C4-2B (cell line): ENCODE measurements around the gene SHCBP1.

Experiments
- H3K27ac ChIP-seq: fragments of 450-650 bp; 2 replicates; pipeline ENCODE4 v1.5.1; 2017
- CTCF ChIP-seq: fragments of 450-650 bp; conservative IDR thresholded peaks from 2 replicates; pipeline ENCODE4 v1.5.1; 2017; ENCODE audit warnings: mild to moderate bottlenecking
- ZFX ChIP-seq: fragments of 450-650 bp; IDR thresholded peaks from 2 replicates; pipeline ENCODE4 v1.6.1; 2017

Gene SHCBP1

GRCh38 chr16:46606231-46606630, 14.9 kb downstream of the SHCBP1 start:
- TF ChIP-seq CTCF (no peak), ZFX (no peak)
- H3K27ac ChIP-seq, result no peak overlapping the region

GRCh38 chr16:46591257-46591656, 29.9 kb downstream of the SHCBP1 start:
- TF ChIP-seq ZFX (no peak), CTCF (no peak)

GRCh38 chr16:46586011-46586577, 35.1 kb downstream of the SHCBP1 start:
- TF ChIP-seq CTCF (no peak), ZFX (no peak)
- no peak overlapping the region for H3K27ac ChIP-seq

More at GRCh38 chr16:46591257-46591656, 29.9 kb downstream of the SHCBP1 start:
- H3K27ac ChIP-seq, result no peak overlapping the region

DNA sequence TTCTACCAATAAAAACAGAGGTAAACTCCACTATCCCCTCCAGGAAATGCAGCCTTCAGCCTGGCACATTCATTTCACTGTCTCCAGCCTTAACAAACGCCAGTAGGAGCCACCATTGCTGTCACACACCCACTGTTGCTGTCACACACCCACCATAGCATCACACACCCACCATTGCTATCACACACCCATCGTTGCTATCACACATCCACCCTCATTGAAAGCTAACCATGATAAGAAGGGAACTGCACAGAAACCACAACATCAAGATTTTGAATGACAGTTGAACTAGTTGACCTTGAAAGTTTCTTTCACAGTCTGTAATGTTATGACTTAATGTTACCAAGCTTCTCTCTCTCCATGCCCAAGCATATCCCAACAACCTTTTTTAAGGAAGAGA, 38.1 kb downstream of the SHCBP1 start:
- no peak for TF ChIP-seq ZFX
- TF ChIP-seq CTCF, result no peak

DNA sequence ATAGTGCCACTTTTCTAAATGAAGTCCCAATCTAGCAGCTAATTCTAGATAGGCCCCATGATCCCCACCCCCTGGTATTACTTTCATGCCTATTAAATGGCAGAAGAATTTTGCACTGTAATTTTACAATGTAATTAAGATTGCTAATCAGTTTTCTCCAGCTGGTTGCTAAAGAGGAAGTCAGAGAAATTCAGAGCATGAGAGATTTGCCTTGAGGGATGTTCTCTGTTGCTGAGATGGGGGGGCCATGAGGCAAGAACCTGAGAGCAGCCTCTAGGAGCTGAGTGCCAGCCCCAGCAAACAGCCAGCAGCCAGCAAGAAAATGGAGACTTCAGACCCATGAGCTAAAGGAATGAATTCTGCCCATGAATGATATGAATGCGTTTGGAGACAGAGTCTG, 38.9 kb downstream of the SHCBP1 start:
- TF ChIP-seq CTCF, result no peak
- no peak for TF ChIP-seq ZFX
- H3K27ac ChIP-seq, result no peak overlapping the region

More for the DNA sequence above, 38.1 kb downstream of the SHCBP1 start:
- no peak overlapping the region for H3K27ac ChIP-seq

GRCh38 chr16:46577988-46578579, 43.1 kb downstream of the SHCBP1 start:
- TF ChIP-seq ZFX (no peak), CTCF (no peak)
- H3K27ac ChIP-seq, result no peak overlapping the region

DNA sequence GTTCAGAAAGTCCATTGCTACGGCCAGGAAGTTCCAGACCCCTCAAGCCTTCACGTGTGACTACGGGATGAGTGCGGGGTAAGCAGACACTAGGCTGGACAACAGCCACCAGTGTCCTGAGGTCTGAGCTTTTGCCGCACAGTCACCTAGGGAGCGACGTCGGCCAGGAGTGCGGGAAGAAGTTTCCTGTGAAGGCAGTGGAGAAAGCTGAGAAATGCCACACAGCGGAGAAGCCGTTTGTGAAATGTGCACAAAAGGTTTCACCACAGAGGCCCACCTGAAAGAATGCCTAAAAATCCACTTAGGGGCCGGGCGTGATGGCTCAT, 47.4 kb downstream of the SHCBP1 start:
- H3K27ac ChIP-seq, result no peak overlapping the region

More for the DNA sequence above, 47.4 kb downstream of the SHCBP1 start:
- no peak for TF ChIP-seq CTCF
- no peak for TF ChIP-seq ZFX
